Lung (tissue), 12 donors: Measurements from ENCODE around the gene SRBD1. TPM values are rescaled to one million over a fixed set of nuclear protein-coding genes. Genes with fewer than 3 reads are reported as not detected.

Experiments used
- ATAC-seq: fragments of 200-7000 bp; cut with Tn5 transposase; one replicate; pipeline ENCODE4 v1.9.1; 2020; ENCODE audit warnings: moderate number of reproducible peaks; ENCODE audit not compliant: insufficient read depth, low FRiP score
- DNase-seq, 3 donors: peaks; one replicate each; pipeline ENCODE4 v3.0.0-alpha.2; 2013 to 2017
- H3K27ac ChIP-seq, 2 donors: one replicate each; pipeline ENCODE4 v1.5.1; 2013; ENCODE audit warnings: mild to moderate bottlenecking in 2 of 2, moderate library complexity in 2 of 2, control low read depth in 1 of 2, inconsistent platforms in 1 of 2, low read depth in 1 of 2, low read length in 1 of 2
- H3K27me3 ChIP-seq, 3 donors: one replicate each; pipeline ENCODE4 v1.5.1; 2013; ENCODE audit warnings: low read length in 2 of 3; ENCODE audit not compliant: control insufficient read depth in 3 of 3, insufficient read depth in 3 of 3
- H3K36me3 ChIP-seq, 4 donors: one replicate each; pipeline ENCODE4 v1.5.1; 2013; ENCODE audit warnings: low read length in 4 of 4, mild to moderate bottlenecking in 1 of 4, moderate library complexity in 1 of 4; ENCODE audit not compliant: control insufficient read depth in 4 of 4, insufficient read depth in 4 of 4
- H3K4me1 ChIP-seq, 5 donors: one replicate each; pipeline ENCODE4 v1.5.1; 2013; ENCODE audit warnings: low read length in 5 of 5, mild to moderate bottlenecking in 2 of 5, moderate library complexity in 1 of 5; ENCODE audit not compliant: control insufficient read depth in 5 of 5, insufficient read depth in 5 of 5
- H3K4me3 ChIP-seq: one replicate; pipeline ENCODE4 v1.5.1; 2013; ENCODE audit warnings: mild to moderate bottlenecking, control low read depth, moderate library complexity
- H3K9ac ChIP-seq, 2 donors: one replicate each; pipeline ENCODE4 v1.5.1; 2013; ENCODE audit warnings: low read length in 2 of 2, control low read depth in 1 of 2; ENCODE audit not compliant: insufficient read depth in 1 of 2
- H3K9me3 ChIP-seq, 4 donors: one replicate each; pipeline ENCODE4 v1.5.1; 2013; ENCODE audit warnings: low read length in 3 of 4, mild to moderate bottlenecking in 1 of 4, moderate library complexity in 1 of 4; ENCODE audit not compliant: control insufficient read depth in 4 of 4, insufficient read depth in 3 of 4
- WGBS, 2 donors: extraction: QIAGEN DNeasy Blood & Tissue Kit; methylation state at CpG; one replicate each; pipeline ENCODE4 v1.1.7; 2013; 5-methylcytosine and 5-hydroxymethylcytosine counted together
- polyA plus RNA-seq, 2 donors: library from polyadenylated mRNA; stranded (reverse); fragments of 200-250 nt; gene quantifications; one replicate each; pipeline ENCODE4 v1.2.1, GENCODE V29; 2013
- total RNA-seq, 2 donors: library from RNA; depleted of rRNA in 1 of 2; stranded (reverse); fragments of >200 nt in 1 of 2; gene quantifications; one replicate each; pipeline ENCODE4 v1.2.1, GENCODE V29; 2014 to 2021
- TF ChIP-seq, protein P1 (sequence below): IDR thresholded peaks from 2 replicates; pipeline ENCODE4 v1.5.1; 2012; ENCODE audit warnings: mild to moderate bottlenecking; ENCODE audit errors: control extremely low read depth, extremely low read depth
- donor health status: control.
- donor health status: control.
- donor health status: Bipolar disorder and iron deficiency.
- donor health status: healthy.
- donor health status: DM: yes; HTN: yes; CAD: no.

The SRBD1 gene
- total and polyA plus RNA-seq, 4 donors, result 5.6 to 30.6 (median 11.5) TPM

DNA sequence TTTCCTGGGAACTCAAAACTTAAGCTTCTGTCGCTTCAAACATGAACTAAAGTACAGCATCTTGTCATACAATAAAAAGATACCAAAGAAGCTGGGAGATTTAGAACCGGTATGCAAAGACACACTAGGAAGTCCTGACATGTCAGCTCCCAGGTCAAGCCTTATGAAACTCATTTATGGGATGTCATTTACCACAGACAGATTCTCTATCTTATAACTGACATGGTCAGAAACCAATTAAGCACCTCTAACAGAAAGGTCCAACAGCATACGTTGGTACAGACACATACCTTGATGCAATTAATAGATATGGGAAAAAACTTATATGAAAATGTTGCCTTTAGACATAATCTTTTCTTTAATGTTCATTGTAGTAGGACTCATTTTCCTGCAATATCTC is 169.0 kb downstream of the SRBD1 start:
- DNase-seq (no peak), ATAC-seq (no peak)
- WGBS, 2 donors, result 94 to 96% methylated on average over 3 of the region's 3 CpGs
- H3K4me3 ChIP-seq, result no peak overlapping the region
- no peaks in the 10 kb centered on the region for H3K36me3 ChIP-seq
- H3K9me3 ChIP-seq, result no peaks in the 10 kb centered on the region
- no peak overlapping the region for H3K9ac ChIP-seq
- H3K27me3 ChIP-seq, result no peaks in the 10 kb centered on the region
- H3K4me1 ChIP-seq, result peaks cover 0 to 4% (median 0%) of the 10 kb centered on the region in 5 donors
- TF ChIP-seq, protein P1, sequence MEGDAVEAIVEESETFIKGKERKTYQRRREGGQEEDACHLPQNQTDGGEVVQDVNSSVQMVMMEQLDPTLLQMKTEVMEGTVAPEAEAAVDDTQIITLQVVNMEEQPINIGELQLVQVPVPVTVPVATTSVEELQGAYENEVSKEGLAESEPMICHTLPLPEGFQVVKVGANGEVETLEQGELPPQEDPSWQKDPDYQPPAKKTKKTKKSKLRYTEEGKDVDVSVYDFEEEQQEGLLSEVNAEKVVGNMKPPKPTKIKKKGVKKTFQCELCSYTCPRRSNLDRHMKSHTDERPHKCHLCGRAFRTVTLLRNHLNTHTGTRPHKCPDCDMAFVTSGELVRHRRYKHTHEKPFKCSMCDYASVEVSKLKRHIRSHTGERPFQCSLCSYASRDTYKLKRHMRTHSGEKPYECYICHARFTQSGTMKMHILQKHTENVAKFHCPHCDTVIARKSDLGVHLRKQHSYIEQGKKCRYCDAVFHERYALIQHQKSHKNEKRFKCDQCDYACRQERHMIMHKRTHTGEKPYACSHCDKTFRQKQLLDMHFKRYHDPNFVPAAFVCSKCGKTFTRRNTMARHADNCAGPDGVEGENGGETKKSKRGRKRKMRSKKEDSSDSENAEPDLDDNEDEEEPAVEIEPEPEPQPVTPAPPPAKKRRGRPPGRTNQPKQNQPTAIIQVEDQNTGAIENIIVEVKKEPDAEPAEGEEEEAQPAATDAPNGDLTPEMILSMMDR, result no peak
- H3K27ac ChIP-seq, result no peak overlapping the region

DNA sequence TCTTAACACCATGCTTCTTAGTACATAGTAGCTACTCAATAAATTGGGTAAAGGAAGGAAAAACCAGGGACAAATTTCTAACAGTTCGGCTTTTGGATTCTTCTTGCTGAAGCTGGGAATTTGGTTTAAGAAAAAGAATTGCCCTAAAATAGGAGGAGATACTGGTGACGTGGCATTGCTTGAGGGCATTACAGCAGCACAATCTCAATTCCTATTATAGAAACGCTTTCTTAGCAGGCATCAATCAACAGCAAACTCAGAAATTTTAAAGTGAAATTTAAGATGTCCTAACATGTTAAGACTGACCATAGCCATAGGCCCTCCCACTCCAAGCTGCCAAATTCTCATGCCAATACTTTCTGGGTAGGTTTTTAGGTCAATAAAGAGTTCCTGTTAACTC is 169.5 kb downstream of the SRBD1 start:
- DNase-seq, result no peak
- Histone ChIP-seq H3K9me3 (no peaks in the 10 kb centered on the region), H3K27ac (no peak overlapping the region), H3K4me1 (peaks cover 0 to 4% (median 0%) of the 10 kb centered on the region in 5 donors), H3K9ac (no peak overlapping the region), H3K27me3 (no peaks in the 10 kb centered on the region), H3K36me3 (no peaks in the 10 kb centered on the region), H3K4me3 (no peak overlapping the region)
- WGBS, 2 donors, result 97 to 98% methylated on average over 3 of the region's 3 CpGs
- ATAC-seq, result no peak
- TF ChIP-seq, protein P1, result no peak

DNA sequence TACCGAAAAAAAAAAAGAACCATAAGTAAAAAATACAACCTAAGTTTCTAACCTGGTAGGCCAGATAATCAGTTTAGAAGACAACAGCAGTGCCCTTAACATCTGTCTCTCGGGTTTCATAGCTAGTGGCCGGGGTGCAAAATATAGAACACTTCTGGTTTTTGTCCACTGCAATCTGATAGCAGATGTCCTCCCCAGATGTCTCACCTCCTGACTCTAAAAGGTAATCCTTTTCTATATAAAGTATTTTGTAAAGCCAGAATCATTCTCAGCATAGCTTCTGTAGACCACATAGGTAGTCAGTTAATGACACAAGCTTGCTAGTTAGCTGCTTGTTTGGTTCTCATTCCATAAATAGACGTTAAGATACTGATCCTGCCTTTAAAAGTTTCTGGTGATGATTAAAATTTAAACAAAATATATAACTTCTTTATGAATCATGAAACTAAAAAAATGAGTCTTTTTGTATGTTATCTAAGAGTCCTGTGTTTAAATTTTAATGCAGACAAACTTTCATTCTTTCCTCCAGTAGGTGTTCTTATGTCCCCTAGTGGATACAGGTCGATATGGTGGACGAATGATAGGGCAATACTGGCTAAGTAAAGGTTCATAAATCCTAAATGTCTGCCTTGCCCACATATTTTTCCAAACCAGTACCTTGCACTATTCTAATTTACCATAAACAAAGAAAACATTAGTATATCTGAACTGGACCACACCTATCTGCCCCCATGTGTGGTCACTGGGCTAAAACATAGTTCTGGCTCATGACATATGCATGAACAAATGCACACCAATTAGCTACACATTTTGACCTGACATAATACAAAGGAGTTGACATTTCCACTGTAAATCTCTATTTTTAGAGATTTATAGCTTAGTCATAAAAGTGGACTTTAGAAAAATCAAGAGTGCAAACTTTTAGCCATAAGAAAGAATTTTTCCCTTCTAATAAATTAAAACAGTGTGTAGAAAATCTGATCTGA is 171.0 kb downstream of the SRBD1 start:
- H3K27me3 ChIP-seq, result no peaks in the 10 kb centered on the region
- 94 to 98% methylated on average over 6 of the region's 6 CpGs for WGBS, 2 donors
- H3K4me1 ChIP-seq, result peaks cover 0 to 4% (median 0%) of the 10 kb centered on the region in 5 donors
- H3K27ac ChIP-seq, result no peak overlapping the region
- no peak for ATAC-seq
- TF ChIP-seq, protein P1, result no peak
- H3K9me3 ChIP-seq, result no peaks in the 10 kb centered on the region
- H3K36me3 ChIP-seq, result no peaks in the 10 kb centered on the region
- H3K9ac ChIP-seq, result no peak overlapping the region
- DNase-seq, result no peak
- no peak overlapping the region for H3K4me3 ChIP-seq
